Adrenal gland (tissue), 12 donors: ENCODE data around the gene ZNF367. TPM values are rescaled to one million over a fixed set of nuclear protein-coding genes. Genes with fewer than 3 reads are reported as not detected.
A peak's percentile ranks its signal among the peaks of the same experiment; 100 is the strongest.

ENCODE experiments used
- DNase-seq, 7 donors: peaks; one replicate each; pipeline ENCODE4 v3.0.0-alpha.2; 2019 to 2020
- H3K27ac ChIP-seq, 5 donors: fragments of 200-600 bp; sonication (generic) in 4 of 5; 1 replicate in 3 of 5; 2 replicates in 2 of 5; pipeline versions ENCODE4 v1.5.1 to v1.8.0; 2016 to 2020; ENCODE audit warnings: mild to moderate bottlenecking in 1 of 5
- H3K27me3 ChIP-seq: fragments of 200-600 bp; 2 replicates; pipeline ENCODE4 v1.8.0; 2021
- H3K36me3 ChIP-seq, 2 donors: fragments of 200-600 bp; replicated peaks in 1 of 2; 1 replicate in 1 of 2; 2 replicates in 1 of 2; pipeline versions ENCODE4 v1.5.1 to v1.8.0; 2018 to 2022
- H3K4me1 ChIP-seq, 2 donors: fragments of 200-600 bp; replicated peaks in 1 of 2; 1 replicate in 1 of 2; 2 replicates in 1 of 2; pipeline versions ENCODE4 v1.5.1 to v1.8.0; 2018 to 2021
- H3K4me3 ChIP-seq, 4 donors: fragments of 200-600 bp; sonication (generic) in 3 of 4; one replicate each; pipeline ENCODE4 v1.5.1; 2016 to 2018
- H3K9me3 ChIP-seq, 3 donors: fragments of 200-600 bp; sonication (generic) in 1 of 3; replicated peaks in 1 of 3; 1 replicate in 2 of 3; 2 replicates in 1 of 3; pipeline versions ENCODE4 v1.5.1 to v1.8.0; 2016 to 2021
- POLR2A ChIP-seq, 2 donors: fragments of 450-650 bp; IDR thresholded peaks; one replicate each; pipeline ENCODE4 v1.6.1; 2017; ENCODE audit warnings: antibody characterized with exemption in 2 of 2, mild to moderate bottlenecking in 2 of 2, moderate library complexity in 1 of 2
- WGBS, 4 donors: extraction: QIAGEN DNeasy Blood & Tissue Kit in 2 of 4; methylation state at CpG; one replicate each; pipeline versions ENCODE4 v1.1.5 to v1.1.7; 2013 to 2017; 5-methylcytosine and 5-hydroxymethylcytosine counted together
- intact Hi-C, 2 donors: fragments of 100-400 bp; cut with DNase I; formaldehyde crosslinking; loops; one replicate each; pipeline versions ENCODE4 v1.14.1 to v1.15.0; 2022 to 2023
- polyA plus RNA-seq, 3 donors: library from polyadenylated mRNA; stranded (reverse); fragments of 200-250 nt in 2 of 3; fragments of 350-450 nt in 1 of 3; fragmentation: Illumina TruSeq in 1 of 3; extraction: RNeasy Lipid Tissue Mini Kit (QIAGEN cat#74804) in 1 of 3; gene quantifications; one replicate each; pipeline ENCODE4 v1.2.3, GENCODE V29; 2013 to 2014
- total RNA-seq, 9 donors: library from RNA; depleted of rRNA in 4 of 9; stranded (reverse); fragments of >200 nt in 4 of 9; fragments of 120-200 nt in 1 of 9; fragmentation: NEBNext Ultra II Directional in 1 of 9; extraction: Animal tissue kit (Norgen Biotek cat#: 25700) in 1 of 9; gene quantifications; one replicate each; pipeline versions ENCODE4 v1.1.0 to v1.2.4, GENCODE V29; 2013 to 2023
- TF ChIP-seq, protein P1 (sequence below), 6 experiments: fragments of 450-650 bp in 4 of 6; fragments of 200-600 bp in 2 of 6; sonication (generic) in 1 of 6; IDR thresholded peaks; 1 replicate in 5 of 6; 2 replicates in 1 of 6; pipeline versions ENCODE4 v1.5.1 to v1.8.0; 2016 to 2021; ENCODE audit warnings: antibody characterized with exemption in 6 of 6, mild to moderate bottlenecking in 2 of 6, moderate library complexity in 1 of 6
- donor health status: healthy with polysubstance abuse.
- donor health status: Bipolar disorder and iron deficiency.
- donor health status: DM: yes; HTN: yes; CAD: no.
- donor health status: DM: no; HTN: no; CAD: no.
- donor health status: DM: no; HTN: no; CAD: no.
- donor health status: DM: yes; HTN: yes; CAD: no.

Gene ZNF367
- total and polyA plus RNA-seq, 12 donors = 0.24 to 5.4 (median 1.2) TPM

GRCh38 chr9:96459268-96460007 lies 41.3 kb upstream of the ZNF367 start:
- Histone ChIP-seq H3K27ac (no peak overlapping the region), H3K4me1 (no peaks in the 10 kb centered on the region), H3K27me3 (no peaks in the 10 kb centered on the region), H3K9me3 (no peaks in the 10 kb centered on the region), H3K4me3 (no peak overlapping the region), H3K36me3 (no peaks in the 10 kb centered on the region)
- WGBS, 4 donors = 94 to 98% (median 96%) methylated on average over 7 of the region's 7 CpGs
- intact Hi-C loops = no loop called here
- TF ChIP-seq, protein P1, sequence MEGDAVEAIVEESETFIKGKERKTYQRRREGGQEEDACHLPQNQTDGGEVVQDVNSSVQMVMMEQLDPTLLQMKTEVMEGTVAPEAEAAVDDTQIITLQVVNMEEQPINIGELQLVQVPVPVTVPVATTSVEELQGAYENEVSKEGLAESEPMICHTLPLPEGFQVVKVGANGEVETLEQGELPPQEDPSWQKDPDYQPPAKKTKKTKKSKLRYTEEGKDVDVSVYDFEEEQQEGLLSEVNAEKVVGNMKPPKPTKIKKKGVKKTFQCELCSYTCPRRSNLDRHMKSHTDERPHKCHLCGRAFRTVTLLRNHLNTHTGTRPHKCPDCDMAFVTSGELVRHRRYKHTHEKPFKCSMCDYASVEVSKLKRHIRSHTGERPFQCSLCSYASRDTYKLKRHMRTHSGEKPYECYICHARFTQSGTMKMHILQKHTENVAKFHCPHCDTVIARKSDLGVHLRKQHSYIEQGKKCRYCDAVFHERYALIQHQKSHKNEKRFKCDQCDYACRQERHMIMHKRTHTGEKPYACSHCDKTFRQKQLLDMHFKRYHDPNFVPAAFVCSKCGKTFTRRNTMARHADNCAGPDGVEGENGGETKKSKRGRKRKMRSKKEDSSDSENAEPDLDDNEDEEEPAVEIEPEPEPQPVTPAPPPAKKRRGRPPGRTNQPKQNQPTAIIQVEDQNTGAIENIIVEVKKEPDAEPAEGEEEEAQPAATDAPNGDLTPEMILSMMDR (IDR thresholded peaks at IDR 0.05) = no peak
- TF ChIP-seq POLR2A (IDR thresholded peaks at IDR 0.05) = no peak
- DNase-seq = no peak

- WGBS, 4 donors = 92 to 95% (median 94%) methylated on average over 8 of the region's 8 CpGs
- no peak for TF ChIP-seq POLR2A (IDR thresholded peaks at IDR 0.05)
- TF ChIP-seq, protein P1 (IDR thresholded peaks at IDR 0.05) = no peak
- Histone ChIP-seq H3K27me3 (no peaks in the 10 kb centered on the region), H3K9me3 (no peaks in the 10 kb centered on the region), H3K27ac (no peak overlapping the region), H3K4me1 (no peaks in the 10 kb centered on the region), H3K36me3 (no peaks in the 10 kb centered on the region), H3K4me3 (no peak overlapping the region)
- intact Hi-C loops = no loop called here
- no peak for DNase-seq
Observed at GRCh38 chr9:96458226-96458625, 40.1 kb upstream of the ZNF367 start.

DNA sequence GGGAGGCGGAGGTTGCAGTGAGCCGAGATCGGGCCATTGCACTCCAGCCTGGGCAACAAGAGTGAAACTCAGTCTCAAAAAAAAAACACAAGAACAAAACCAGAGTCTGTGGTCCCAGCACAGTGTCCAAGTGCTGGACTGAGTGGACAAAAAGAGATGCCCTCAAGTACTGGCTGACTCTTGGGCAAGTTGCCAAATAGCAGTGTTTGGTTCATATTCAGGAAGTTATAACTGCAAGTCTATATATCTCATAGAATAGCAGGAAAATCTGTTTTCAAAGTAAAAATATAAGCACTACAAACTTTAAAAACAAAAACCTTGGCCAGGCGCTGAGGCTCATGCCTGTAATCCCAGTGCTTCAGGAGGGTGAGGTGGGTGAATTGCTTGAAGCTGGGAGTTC lies 39.1 kb upstream of the ZNF367 start:
- intact Hi-C loops = no loop called here
- no peak for DNase-seq

DNA sequence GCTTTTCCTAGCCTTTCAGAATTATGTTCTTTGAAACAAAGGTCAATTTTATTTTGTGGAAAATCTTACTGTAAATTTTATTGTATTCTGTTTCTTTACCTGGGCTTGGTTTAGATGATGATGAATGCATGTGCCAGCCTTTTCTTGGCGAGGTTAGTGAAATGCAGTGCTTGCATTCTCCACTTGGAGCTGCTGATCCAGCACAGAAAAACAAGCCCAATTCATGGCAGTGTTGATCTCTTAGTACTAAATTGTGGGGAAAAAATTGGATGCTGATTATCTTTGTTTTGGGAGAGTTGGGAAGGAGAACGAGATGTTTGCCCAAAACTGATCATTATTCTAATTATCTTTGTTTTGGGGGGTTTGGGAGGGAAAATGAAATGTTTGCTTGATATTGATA lies 35.5 kb upstream of the ZNF367 start:
- peak in 3 of 7 donors; percentile 20 to 36 (median 29) for DNase-seq
- 48 to 56% (median 51%) methylated on average over 2 of the region's 2 CpGs for WGBS, 4 donors
- TF ChIP-seq, protein P1 (IDR thresholded peaks at IDR 0.05) = peak; percentile 30 to 61 (median 46)
- TF ChIP-seq POLR2A (IDR thresholded peaks at IDR 0.05) = no peak
- no peak overlapping the region for H3K4me3 ChIP-seq
- H3K36me3 ChIP-seq = no peaks in the 10 kb centered on the region
- H3K9me3 ChIP-seq = no peaks in the 10 kb centered on the region
- H3K27me3 ChIP-seq = no peaks in the 10 kb centered on the region
- peaks cover 4 to 10% of the 10 kb centered on the region in 2 donors for H3K4me1 ChIP-seq
- intact Hi-C loops = no loop called here
- no peak overlapping the region for H3K27ac ChIP-seq

More for the DNA sequence above, 39.1 kb upstream of the ZNF367 start:
- Histone ChIP-seq H3K27me3 (no peaks in the 10 kb centered on the region), H3K36me3 (no peaks in the 10 kb centered on the region), H3K4me3 (no peak overlapping the region), H3K27ac (no peak overlapping the region), H3K9me3 (no peaks in the 10 kb centered on the region), H3K4me1 (no peaks in the 10 kb centered on the region)
- TF ChIP-seq, protein P1 (IDR thresholded peaks at IDR 0.05) = no peak
- TF ChIP-seq POLR2A (IDR thresholded peaks at IDR 0.05) = no peak
- 91 to 96% (median 92%) methylated on average over 4 of the region's 4 CpGs for WGBS, 4 donors
